IPS-18c (cell line): Measurements from ENCODE around the gene EPHB2.

ENCODE experiments used
- H3K4me3 ChIP-seq: 2 replicates; pipeline ENCODE4 v1.7.0; 2013; ENCODE audit warnings: low read depth, mild to moderate bottlenecking, low read length, moderate library complexity; ENCODE audit not compliant: insufficient read depth
- H3K9me3 ChIP-seq: one replicate; pipeline ENCODE4 v1.6.1; 2013; ENCODE audit warnings: mild to moderate bottlenecking, low read length, moderate library complexity; ENCODE audit not compliant: control insufficient read depth, insufficient read depth

EPHB2 gene

GRCh38 chr1:22844621-22845020, 134.0 kb downstream of the EPHB2 start:
- Histone ChIP-seq H3K9me3 (no peaks in the 10 kb centered on the region), H3K4me3 (no peak overlapping the region)

GRCh38 chr1:22845398-22845935, 134.8 kb downstream of the EPHB2 start:
- Histone ChIP-seq H3K9me3 (peaks cover 3% of the 10 kb centered on the region), H3K4me3 (no peak overlapping the region)

- H3K9me3 ChIP-seq = peaks cover 3% of the 10 kb centered on the region
These were observed 135.8 kb downstream of the EPHB2 start for GRCh38 chr1:22846458-22846857.

GRCh38 chr1:22847249-22847648, 136.6 kb downstream of the EPHB2 start:
- peaks cover 3% of the 10 kb centered on the region for H3K9me3 ChIP-seq
- H3K4me3 ChIP-seq = no peak overlapping the region

More at GRCh38 chr1:22846458-22846857, 135.8 kb downstream of the EPHB2 start:
- H3K4me3 ChIP-seq = no peak overlapping the region

- peaks cover 3% of the 10 kb centered on the region for H3K9me3 ChIP-seq
- no peak overlapping the region for H3K4me3 ChIP-seq
These were observed 137.1 kb downstream of the EPHB2 start for GRCh38 chr1:22847709-22848108.

GRCh38 chr1:22848405-22848804, 137.8 kb downstream of the EPHB2 start:
- H3K9me3 ChIP-seq = peaks cover 3% of the 10 kb centered on the region
- no peak overlapping the region for H3K4me3 ChIP-seq

GRCh38 chr1:22849770-22850169, 139.1 kb downstream of the EPHB2 start:
- no peak overlapping the region for H3K4me3 ChIP-seq
- peaks cover 3% of the 10 kb centered on the region for H3K9me3 ChIP-seq

- no peak overlapping the region for H3K4me3 ChIP-seq
- peaks cover 3% of the 10 kb centered on the region for H3K9me3 ChIP-seq
These were observed 139.6 kb downstream of the EPHB2 start for GRCh38 chr1:22850281-22850680.

- peaks cover 3% of the 10 kb centered on the region for H3K9me3 ChIP-seq
- H3K4me3 ChIP-seq = no peak overlapping the region
These were observed 140.0 kb downstream of the EPHB2 start for GRCh38 chr1:22850681-22851080.

- Histone ChIP-seq H3K4me3 (no peak overlapping the region), H3K9me3 (peaks cover 3% of the 10 kb centered on the region)
These were observed 140.9 kb downstream of the EPHB2 start for GRCh38 chr1:22851517-22851916.

- no peak overlapping the region for H3K4me3 ChIP-seq
- H3K9me3 ChIP-seq = peaks cover 3% of the 10 kb centered on the region
These were observed 141.6 kb downstream of the EPHB2 start for GRCh38 chr1:22852144-22852655.

GRCh38 chr1:22853651-22854185, 143.1 kb downstream of the EPHB2 start:
- Histone ChIP-seq H3K4me3 (no peak overlapping the region), H3K9me3 (peaks cover 3% of the 10 kb centered on the region)

- Histone ChIP-seq H3K9me3 (peaks cover 3% of the 10 kb centered on the region), H3K4me3 (no peak overlapping the region)
These were observed 144.3 kb downstream of the EPHB2 start for GRCh38 chr1:22854688-22855565.

GRCh38 chr1:22855668-22856606, 145.3 kb downstream of the EPHB2 start:
- Histone ChIP-seq H3K9me3 (no peaks in the 10 kb centered on the region), H3K4me3 (no peak overlapping the region)

GRCh38 chr1:22857661-22858060, 147.0 kb downstream of the EPHB2 start:
- Histone ChIP-seq H3K9me3 (no peaks in the 10 kb centered on the region), H3K4me3 (no peak overlapping the region)

GRCh38 chr1:22860414-22860800, 149.8 kb downstream of the EPHB2 start:
- H3K9me3 ChIP-seq = no peaks in the 10 kb centered on the region
- no peak overlapping the region for H3K4me3 ChIP-seq

- H3K4me3 ChIP-seq = no peak overlapping the region
- no peaks in the 10 kb centered on the region for H3K9me3 ChIP-seq
These were observed 150.3 kb downstream of the EPHB2 start for GRCh38 chr1:22860883-22861385.
